Neuronal stem cell (in vitro differentiated cells): ENCODE results near the gene SLC50A1.

Experiments used
- DNase-seq: peaks from one replicate; pipeline ENCODE4 v3.0.0-alpha.2; 2013; ENCODE audit warnings: low spot score
- H2AFZ ChIP-seq: one replicate; pipeline ENCODE4 v1.6.1; 2013; ENCODE audit warnings: mild to moderate bottlenecking, low read length, inconsistent platforms
- H2AK5ac ChIP-seq: 2 replicates; pipeline ENCODE4 v1.6.1; 2013; ENCODE audit warnings: low read depth, mild to moderate bottlenecking, inconsistent platforms, low read length, moderate library complexity, mixed read lengths
- H2BK120ac ChIP-seq: 2 replicates; pipeline ENCODE4 v1.6.1; 2013; ENCODE audit warnings: low read depth, mild to moderate bottlenecking, inconsistent platforms, low read length, moderate library complexity, mixed read lengths
- H2BK12ac ChIP-seq: one replicate; pipeline ENCODE4 v1.6.1; 2013; ENCODE audit warnings: low read length, inconsistent platforms
- H2BK15ac ChIP-seq: 2 replicates; pipeline ENCODE4 v1.6.1; 2013; ENCODE audit warnings: mild to moderate bottlenecking, low read length, inconsistent platforms, mixed read lengths
- H2BK5ac ChIP-seq: one replicate; pipeline ENCODE4 v1.6.1; 2013; ENCODE audit warnings: inconsistent platforms, mild to moderate bottlenecking, low read length, moderate library complexity
- H3K14ac ChIP-seq: one replicate; pipeline ENCODE4 v1.6.1; 2013; ENCODE audit warnings: low read length, inconsistent platforms
- H3K18ac ChIP-seq: 2 replicates; pipeline ENCODE4 v1.6.1; 2013; ENCODE audit warnings: low read length, inconsistent platforms
- H3K23ac ChIP-seq: 2 replicates; pipeline ENCODE4 v1.6.1; 2013; ENCODE audit warnings: low read depth, mild to moderate bottlenecking, mixed read lengths, low read length, inconsistent platforms; ENCODE audit not compliant: poor library complexity
- H3K27ac ChIP-seq: replicated peaks from 3 replicates; pipeline ENCODE4 v1.5.1; 2013; ENCODE audit warnings: low read length, inconsistent platforms
- H3K27me3 ChIP-seq, 3 experiments: 2 replicates each; pipeline ENCODE4 v1.6.1; 2013; ENCODE audit warnings: low read length in 3 of 3, mild to moderate bottlenecking in 2 of 3, inconsistent platforms in 1 of 3, low read depth in 1 of 3, mixed read lengths in 1 of 3, moderate library complexity in 1 of 3; ENCODE audit not compliant: control insufficient read depth in 3 of 3, insufficient read depth in 3 of 3
- H3K36me3 ChIP-seq, 2 donors: replicated peaks in 1 of 2; 2 replicates each; pipeline ENCODE4 v1.6.1; 2013; ENCODE audit warnings: low read length in 2 of 2; ENCODE audit not compliant: control insufficient read depth in 2 of 2, insufficient read depth in 2 of 2
- H3K4ac ChIP-seq: 2 replicates; pipeline ENCODE4 v1.6.1; 2013; ENCODE audit warnings: inconsistent platforms, mild to moderate bottlenecking, low read length, moderate library complexity
- H3K4me1 ChIP-seq, 2 donors: 1 replicate in 1 of 2; 2 replicates in 1 of 2; pipeline ENCODE4 v1.6.1; 2013; ENCODE audit warnings: low read length in 2 of 2, low read depth in 1 of 2; ENCODE audit not compliant: control insufficient read depth in 2 of 2, insufficient read depth in 1 of 2
- H3K4me2 ChIP-seq: one replicate; pipeline ENCODE4 v1.6.1; 2013; ENCODE audit warnings: mild to moderate bottlenecking, low read length, inconsistent platforms; ENCODE audit not compliant: insufficient read depth, poor library complexity, severe bottlenecking
- H3K4me3 ChIP-seq, 2 donors: 2 replicates each; pipeline ENCODE4 v1.5.1; 2013; ENCODE audit warnings: low read length in 2 of 2, mild to moderate bottlenecking in 2 of 2, inconsistent platforms in 1 of 2, moderate library complexity in 1 of 2
- H3K79me1 ChIP-seq: one replicate; pipeline ENCODE4 v1.6.1; 2013; ENCODE audit warnings: low read depth, mild to moderate bottlenecking, inconsistent platforms, low read length, moderate library complexity
- H3K9ac ChIP-seq: one replicate; pipeline ENCODE4 v1.6.1; 2013; ENCODE audit warnings: mild to moderate bottlenecking, low read depth, low read length, inconsistent platforms; ENCODE audit not compliant: poor library complexity
- H3K9me3 ChIP-seq, 2 donors: replicated peaks in 1 of 2; 2 replicates each; pipeline versions ENCODE3 to v1.6.1; 2013; ENCODE audit warnings: low read length in 2 of 2, mild to moderate bottlenecking in 2 of 2, inconsistent platforms in 1 of 2, low read depth in 1 of 2, mixed read lengths in 1 of 2, moderate library complexity in 1 of 2; ENCODE audit not compliant: control insufficient read depth in 2 of 2, insufficient read depth in 1 of 2
- H4K8ac ChIP-seq: one replicate; pipeline ENCODE4 v1.6.1; 2013; ENCODE audit warnings: low read depth, mild to moderate bottlenecking, inconsistent platforms, low read length, moderate library complexity
- H4K91ac ChIP-seq: one replicate; pipeline ENCODE4 v1.6.1; 2013; ENCODE audit warnings: low read length, low read depth, mild to moderate bottlenecking, inconsistent platforms; ENCODE audit not compliant: poor library complexity
- WGBS, 2 donors: extraction: QIAGEN DNeasy Blood & Tissue Kit; methylation state at CpG; one replicate each; pipeline ENCODE4 v1.1.7; 2013; ENCODE audit warnings: missing lambda C conversion rate in 2 of 2, mixed read lengths in 1 of 2; ENCODE audit not compliant: insufficient read length in 2 of 2, insufficient replicate concordance in 1 of 2; ENCODE audit errors: extremely low coverage in 2 of 2; 5-methylcytosine and 5-hydroxymethylcytosine counted together

SLC50A1 gene

GRCh38 chr1:155125946-155126555, 9.6 kb upstream of the SLC50A1 start:
- Histone ChIP-seq H3K18ac (peak overlapping the region; percentile 90), H3K4me2 (peak overlapping the region; percentile 91), H3K9me3 (no peaks in the 10 kb centered on the region), H3K4me1 (peaks cover 36 to 48% of the 10 kb centered on the region in 2 donors), H2BK5ac (peak overlapping the region; percentile 26), H3K27ac (no peak overlapping the region), H3K27me3 (peaks cover 10 to 80% (median 58%) of the 10 kb centered on the region in 3 experiments), H3K4ac (peak overlapping the region; percentile 31), H2AFZ (peak overlapping the region; percentile 85), H4K8ac (no peak overlapping the region), H3K9ac (peak overlapping the region; percentile 66), H2BK12ac (peak overlapping the region; percentile 98), H2BK120ac (no peak overlapping the region), H2BK15ac (peak overlapping the region; percentile 97), H3K79me1 (no peaks in the 10 kb centered on the region), H3K23ac (peak overlapping the region; percentile 29), H3K14ac (peak overlapping the region; percentile 75), H4K91ac (no peak overlapping the region), H3K4me3 (peak overlapping the region; percentile 27 to 80), H3K36me3 (no peaks in the 10 kb centered on the region), H2AK5ac (peak overlapping the region; percentile 87)
- no CpG with 5 or more reads among the region's 53 CpGs for WGBS, 2 donors
- peak; percentile 32 for DNase-seq

- no peak for DNase-seq
- H3K9me3 ChIP-seq = peaks cover 0 to 2% of the 10 kb centered on the region in 2 donors
- H2AFZ ChIP-seq = peak overlapping the region; percentile 85
- H3K18ac ChIP-seq = peak overlapping the region; percentile 90
- H3K36me3 ChIP-seq = peaks cover 0 to 2% of the 10 kb centered on the region in 2 donors
- H2AK5ac ChIP-seq = peak overlapping the region; percentile 87
- no peak overlapping the region for H3K4ac ChIP-seq
- H3K27ac ChIP-seq = no peak overlapping the region
- peaks cover 36 to 48% of the 10 kb centered on the region in 2 donors for H3K4me1 ChIP-seq
- peak overlapping the region; percentile 97 for H2BK15ac ChIP-seq
- peak overlapping the region; percentile 78 for H3K9ac ChIP-seq
- no peak overlapping the region for H2BK5ac ChIP-seq
- peak overlapping the region; percentile 27 to 80 for H3K4me3 ChIP-seq
- no peak overlapping the region for H2BK120ac ChIP-seq
- no CpG with 5 or more reads among the region's 32 CpGs for WGBS, 2 donors
- peak overlapping the region; percentile 98 for H2BK12ac ChIP-seq
- H3K23ac ChIP-seq = peak overlapping the region; percentile 29
- no peak overlapping the region for H4K91ac ChIP-seq
- H3K79me1 ChIP-seq = no peaks in the 10 kb centered on the region
- no peak overlapping the region for H4K8ac ChIP-seq
- H3K14ac ChIP-seq = no peak overlapping the region
- peaks cover 10 to 76% (median 62%) of the 10 kb centered on the region in 3 experiments for H3K27me3 ChIP-seq
- peak overlapping the region; percentile 91 for H3K4me2 ChIP-seq
These were observed 9.0 kb upstream of the SLC50A1 start for GRCh38 chr1:155126556-155127104.

GRCh38 chr1:155127105-155127966, 8.3 kb upstream of the SLC50A1 start, which contains the start of gene EFNA1:
Gene EFNA1 (plus strand): TSS chr1:155127876. CDS start chr1:155127978, 102 bp downstream.
- Histone ChIP-seq H3K14ac (peak within 1 kb of the TSS; percentile 31), H3K36me3 (peaks cover 0 to 2% of the 10 kb centered on the region in 2 donors), H3K18ac (peak within 1 kb of the TSS; percentile 90), H4K91ac (no peak within 1 kb of the TSS), H3K23ac (peak within 1 kb of the TSS; percentile 52), H2AK5ac (peak within 1 kb of the TSS; percentile 87), H2BK120ac (peak within 1 kb of the TSS; percentile 49), H3K79me1 (no peaks in the 10 kb centered on the region), H3K27ac (no peak within 1 kb of the TSS), H2BK15ac (peak within 1 kb of the TSS; percentile 97), H2BK12ac (peak within 1 kb of the TSS; percentile 73), H3K4me1 (peaks cover 36 to 48% of the 10 kb centered on the region in 2 donors), H3K9me3 (peaks cover 0 to 2% of the 10 kb centered on the region in 2 donors), H3K27me3 (peaks cover 10 to 74% (median 62%) of the 10 kb centered on the region in 3 experiments), H4K8ac (no peak within 1 kb of the TSS), H2AFZ (peak within 1 kb of the TSS; percentile 85), H3K4ac (no peak within 1 kb of the TSS), H3K4me3 (peak within 1 kb of the TSS; percentile 39 to 80), H2BK5ac (no peak within 1 kb of the TSS), H3K4me2 (peak within 1 kb of the TSS; percentile 91), H3K9ac (peak within 1 kb of the TSS; percentile 82)
- no peak for DNase-seq
- WGBS, 2 donors = no CpG with 5 or more reads among the region's 76 CpGs
